NCI-H345 treated with DMSO at 0.1 percent for 48 hours (cell line): ENCODE data around the gene MYH7.
"Not testable (repeated sequence)": the region's sequence is repeated elsewhere in the genome, so short reads cannot be mapped to it uniquely, and the experiment has no call there.

Experiments used
- DNase-seq: peaks from one replicate; lab custom pipeline; 2025; ENCODE audit not compliant: unreplicated experiment; lab: John Stamatoyannopoulos, UW

MYH7 gene

GRCh38 chr14:23435543-23436326, at the start of gene MYH7:
Gene MYH7, minus strand, starts transcription at chr14:23435660. Its CDS starts 1,928 bp downstream, at chr14:23433732.
- no peak for DNase-seq

- no peak for DNase-seq
Observed at GRCh38 chr14:23483236-23483854, 47.9 kb upstream of the MYH7 start.

- DNase-seq: no peak
Observed at GRCh38 chr14:23482823-23483148, 47.3 kb upstream of the MYH7 start.

GRCh38 chr14:23481979-23482822, 46.7 kb upstream of the MYH7 start:
- no peak for DNase-seq

- no peak for DNase-seq
Observed at GRCh38 chr14:23481362-23481970, 46.0 kb upstream of the MYH7 start.

GRCh38 chr14:23478109-23478759, 42.8 kb upstream of the MYH7 start:
- no peak for DNase-seq

GRCh38 chr14:23470947-23471346, 35.5 kb upstream of the MYH7 start:
- no peak for DNase-seq

- DNase-seq: no peak
Observed at GRCh38 chr14:23469906-23470403, 34.5 kb upstream of the MYH7 start.

- peak; percentile 100 for DNase-seq
Observed at GRCh38 chr14:23469127-23469905, 33.9 kb upstream of the MYH7 start, which contains the start of gene NGDN. Gene NGDN, plus strand, starts transcription at chr14:23469703. Its CDS starts 13 bp downstream, at chr14:23469716.

- DNase-seq: no peak
Observed at GRCh38 chr14:23468704-23469126, 33.3 kb upstream of the MYH7 start.

GRCh38 chr14:23465261-23465660, 29.8 kb upstream of the MYH7 start:
- DNase-seq: no peak

GRCh38 chr14:23464700-23465099, 29.2 kb upstream of the MYH7 start:
- DNase-seq: no peak

- no peak for DNase-seq
Observed at GRCh38 chr14:23460960-23461359, 25.5 kb upstream of the MYH7 start.

- DNase-seq: no peak
Observed at GRCh38 chr14:23457587-23458445, 22.4 kb upstream of the MYH7 start.

GRCh38 chr14:23456883-23457586, 21.6 kb upstream of the MYH7 start:
- not testable (repeated sequence) for DNase-seq

- no peak for DNase-seq
Observed at GRCh38 chr14:23454445-23454856, 19.0 kb upstream of the MYH7 start.

- no peak for DNase-seq
Observed at GRCh38 chr14:23452237-23452636, 16.8 kb upstream of the MYH7 start.

GRCh38 chr14:23450379-23450778, 14.9 kb upstream of the MYH7 start:
- DNase-seq: no peak
